DND-41 (cell line): ENCODE results near the gene GRM4.

ENCODE experiments used
- ATAC-seq: fragments of 200-7000 bp; cut with Tn5 transposase; 3 replicates; pipeline ENCODE4 v1.9.1; 2021; ENCODE audit warnings: low read depth; ENCODE audit not compliant: insufficient read depth
- DNase-seq: peaks from one replicate; pipeline ENCODE4 v3.0.0-alpha.2; 2020
- H2AFZ ChIP-seq: 2 replicates; pipeline ENCODE4 v1.6.0; 2012; ENCODE audit warnings: low read depth, low read length
- H3K27ac ChIP-seq: 2 replicates; pipeline ENCODE4 v1.5.1; 2012; ENCODE audit warnings: low read length, inconsistent platforms
- H3K27me3 ChIP-seq: fragments of 200-600 bp; sonication (generic); 2 replicates; pipeline ENCODE4 v1.6.0; 2012; ENCODE audit warnings: low read length, mild to moderate bottlenecking, inconsistent platforms; ENCODE audit not compliant: insufficient read depth, poor library complexity
- H3K36me3 ChIP-seq: 2 replicates; pipeline ENCODE4 v1.5.1; 2012; ENCODE audit warnings: low read length, inconsistent platforms; ENCODE audit not compliant: insufficient read depth
- H3K4me1 ChIP-seq: 2 replicates; pipeline ENCODE4 v1.5.1; 2012; ENCODE audit warnings: mild to moderate bottlenecking, low read length; ENCODE audit not compliant: insufficient read depth
- H3K4me2 ChIP-seq: 2 replicates; pipeline ENCODE4 v1.6.0; 2012; ENCODE audit warnings: mild to moderate bottlenecking, moderate library complexity, low read length, inconsistent platforms; ENCODE audit not compliant: insufficient read depth
- H3K4me3 ChIP-seq, 2 experiments: fragments of 200-600 bp in 1 of 2; shearing (Covaris generic) in 1 of 2; 2 replicates each; pipeline ENCODE4 v1.5.1; 2012 to 2016; ENCODE audit warnings: inconsistent platforms in 2 of 2, low read length in 2 of 2, mild to moderate bottlenecking in 2 of 2, low read depth in 1 of 2, moderate library complexity in 1 of 2
- H3K79me2 ChIP-seq: 2 replicates; pipeline ENCODE4 v1.6.0; 2012; ENCODE audit warnings: low read length, inconsistent platforms; ENCODE audit not compliant: insufficient read depth
- H3K9ac ChIP-seq: 2 replicates; pipeline ENCODE4 v1.6.0; 2012; ENCODE audit warnings: low read depth, mild to moderate bottlenecking, inconsistent platforms, low read length, moderate library complexity
- H3K9me3 ChIP-seq: 2 replicates; pipeline ENCODE4 v1.5.1; 2012; ENCODE audit warnings: low read length, moderate library complexity, mild to moderate bottlenecking, inconsistent platforms; ENCODE audit not compliant: insufficient read depth, severe bottlenecking
- H4K20me1 ChIP-seq: 2 replicates; pipeline ENCODE4 v1.6.0; 2012; ENCODE audit warnings: low read length; ENCODE audit not compliant: insufficient read depth
- EZH2 ChIP-seq: IDR thresholded peaks from 3 replicates; pipeline ENCODE4 v1.6.1; 2012; ENCODE audit warnings: borderline replicate concordance, low read depth, mild to moderate bottlenecking, moderate library complexity, low read length, inconsistent platforms; ENCODE audit not compliant: severe bottlenecking
- TF ChIP-seq, protein P1 (sequence below): IDR thresholded peaks from 2 replicates; pipeline ENCODE4 v1.5.1; 2012; ENCODE audit warnings: borderline replicate concordance, low read length, moderate library complexity, mild to moderate bottlenecking; ENCODE audit not compliant: poor library complexity, severe bottlenecking; ENCODE audit errors: extremely low read depth

The GRM4 gene

DNA sequence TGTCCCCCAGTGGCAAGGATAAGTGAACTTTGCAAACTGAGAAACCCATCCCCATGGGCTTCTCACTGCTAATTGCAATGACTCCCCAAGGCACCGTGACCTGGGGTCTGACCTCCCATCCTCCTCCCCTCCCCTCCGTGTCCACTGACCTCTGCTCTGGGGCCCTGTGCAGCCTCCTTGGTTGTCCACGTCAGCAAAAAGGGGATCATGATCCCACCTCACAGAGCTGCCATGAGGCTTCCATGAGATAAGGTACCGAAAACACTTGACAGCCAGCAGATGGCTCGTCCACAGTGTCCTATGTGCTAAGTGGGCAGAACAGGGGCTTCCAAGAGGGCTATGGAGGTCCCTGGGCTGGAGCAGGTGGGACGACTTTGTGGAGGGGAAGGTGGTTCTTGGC lies 104.5 kb downstream of the GRM4 start:
- ATAC-seq: no peak
- no peak overlapping the region for H3K9ac ChIP-seq
- H3K4me3 ChIP-seq: no peak overlapping the region
- no peaks in the 10 kb centered on the region for H3K4me1 ChIP-seq
- H3K4me2 ChIP-seq: no peak overlapping the region
- H3K36me3 ChIP-seq: no peaks in the 10 kb centered on the region
- no peak overlapping the region for H2AFZ ChIP-seq
- peaks cover 6% of the 10 kb centered on the region; the same call in 1 of the 2 replicates for H4K20me1 ChIP-seq
- H3K27me3 ChIP-seq: peaks cover 5% of the 10 kb centered on the region
- H3K27ac ChIP-seq: no peak overlapping the region
- no peaks in the 10 kb centered on the region for H3K79me2 ChIP-seq
- no peak for DNase-seq
- H3K9me3 ChIP-seq: no peaks in the 10 kb centered on the region
- TF ChIP-seq, protein P1, sequence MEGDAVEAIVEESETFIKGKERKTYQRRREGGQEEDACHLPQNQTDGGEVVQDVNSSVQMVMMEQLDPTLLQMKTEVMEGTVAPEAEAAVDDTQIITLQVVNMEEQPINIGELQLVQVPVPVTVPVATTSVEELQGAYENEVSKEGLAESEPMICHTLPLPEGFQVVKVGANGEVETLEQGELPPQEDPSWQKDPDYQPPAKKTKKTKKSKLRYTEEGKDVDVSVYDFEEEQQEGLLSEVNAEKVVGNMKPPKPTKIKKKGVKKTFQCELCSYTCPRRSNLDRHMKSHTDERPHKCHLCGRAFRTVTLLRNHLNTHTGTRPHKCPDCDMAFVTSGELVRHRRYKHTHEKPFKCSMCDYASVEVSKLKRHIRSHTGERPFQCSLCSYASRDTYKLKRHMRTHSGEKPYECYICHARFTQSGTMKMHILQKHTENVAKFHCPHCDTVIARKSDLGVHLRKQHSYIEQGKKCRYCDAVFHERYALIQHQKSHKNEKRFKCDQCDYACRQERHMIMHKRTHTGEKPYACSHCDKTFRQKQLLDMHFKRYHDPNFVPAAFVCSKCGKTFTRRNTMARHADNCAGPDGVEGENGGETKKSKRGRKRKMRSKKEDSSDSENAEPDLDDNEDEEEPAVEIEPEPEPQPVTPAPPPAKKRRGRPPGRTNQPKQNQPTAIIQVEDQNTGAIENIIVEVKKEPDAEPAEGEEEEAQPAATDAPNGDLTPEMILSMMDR: no peak
- no peak for TF ChIP-seq EZH2

DNA sequence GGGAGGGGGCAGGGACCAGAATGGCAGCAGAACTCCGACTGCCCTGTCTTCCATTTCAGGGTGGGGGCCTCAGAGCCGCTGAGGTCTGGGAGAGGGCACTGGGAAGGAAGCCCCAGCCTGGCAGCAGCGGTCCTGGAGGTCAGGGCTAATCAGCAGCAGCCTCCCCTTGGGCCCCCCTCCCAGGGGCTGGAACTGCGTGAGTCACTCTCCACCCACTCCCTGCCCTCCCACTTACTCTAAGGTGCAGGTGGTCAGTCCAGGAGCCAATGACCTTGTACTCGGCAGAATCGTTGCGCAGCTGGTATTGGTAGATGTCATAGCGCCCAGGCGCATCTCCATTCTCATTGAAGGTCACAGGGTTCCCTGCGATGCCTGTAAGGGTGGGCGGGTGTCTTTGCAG lies 105.9 kb downstream of the GRM4 start:
- Histone ChIP-seq H3K27me3 (peaks cover 5% of the 10 kb centered on the region), H4K20me1 (peaks cover 6% of the 10 kb centered on the region; the same call in 1 of the 2 replicates), H3K4me3 (no peak overlapping the region), H3K4me2 (no peak overlapping the region), H2AFZ (no peak overlapping the region), H3K9me3 (no peaks in the 10 kb centered on the region), H3K27ac (no peak overlapping the region), H3K4me1 (no peaks in the 10 kb centered on the region), H3K9ac (no peak overlapping the region), H3K79me2 (no peaks in the 10 kb centered on the region), H3K36me3 (no peaks in the 10 kb centered on the region)
- ATAC-seq: no peak
- TF ChIP-seq, protein P1: no peak
- no peak for DNase-seq

DNA sequence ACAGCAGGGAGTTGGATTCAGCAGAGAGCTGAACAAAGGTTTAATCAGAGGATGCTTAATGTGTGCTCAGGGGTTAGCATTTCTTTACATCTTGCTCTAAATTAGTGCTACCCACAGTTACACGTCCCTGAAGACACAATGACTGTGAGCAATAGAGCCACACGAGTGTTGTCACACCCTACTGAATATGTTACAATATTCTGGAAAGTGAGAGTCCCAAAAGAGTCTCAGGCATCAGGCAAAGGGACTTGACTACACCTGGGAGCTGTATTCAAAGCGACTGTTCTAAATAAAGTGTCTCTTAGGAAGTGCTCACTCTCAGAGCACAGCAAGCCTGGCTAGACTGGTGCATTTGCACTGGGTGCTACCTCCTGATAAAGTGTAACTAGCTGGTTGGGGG lies 108.7 kb downstream of the GRM4 start:
- Histone ChIP-seq H3K4me2 (no peak overlapping the region), H3K9me3 (no peaks in the 10 kb centered on the region), H3K4me1 (no peaks in the 10 kb centered on the region)

More for the DNA sequence above, 108.7 kb downstream of the GRM4 start:
- no peak overlapping the region for H3K9ac ChIP-seq
- TF ChIP-seq, protein P1: no peak
- H3K4me3 ChIP-seq: no peak overlapping the region
- no peak for ATAC-seq
- no peak overlapping the region for H2AFZ ChIP-seq
- peaks cover 3% of the 10 kb centered on the region; the same call in 1 of the 2 replicates for H4K20me1 ChIP-seq
- no peak for DNase-seq
- peaks cover 5% of the 10 kb centered on the region for H3K27me3 ChIP-seq
- no peaks in the 10 kb centered on the region for H3K36me3 ChIP-seq
- no peaks in the 10 kb centered on the region for H3K79me2 ChIP-seq
- no peak overlapping the region for H3K27ac ChIP-seq
